NCI-H524 (cell line): ENCODE data around the gene INKA2.
A peak's percentile ranks its signal among the peaks of the same experiment; 100 is the strongest.

Experiments
- DNase-seq, 2 experiments: peaks; one replicate each; lab custom pipeline; 2025; lab: John Stamatoyannopoulos, UW

Gene INKA2

GRCh38 chr1:111739194-111739924, at the start of gene INKA2:
Gene INKA2, minus strand, starts transcription at chr1:111739395. Its CDS starts 153 bp downstream, at chr1:111739242.
- peak; percentile 92 for DNase-seq

- no peak for DNase-seq
These were observed 47.5 kb upstream of the INKA2 start for GRCh38 chr1:111786669-111787207.

GRCh38 chr1:111784273-111784901, 45.2 kb upstream of the INKA2 start:
- no peak for DNase-seq

- DNase-seq: no peak
These were observed 40.4 kb upstream of the INKA2 start for GRCh38 chr1:111779546-111779945.

- DNase-seq: no peak
These were observed 39.4 kb upstream of the INKA2 start for GRCh38 chr1:111778541-111779051.

- no peak for DNase-seq
These were observed 38.9 kb upstream of the INKA2 start for GRCh38 chr1:111778066-111778465.

- DNase-seq: no peak
These were observed 38.1 kb upstream of the INKA2 start for GRCh38 chr1:111777301-111777700.

- DNase-seq: no peak
These were observed 37.7 kb upstream of the INKA2 start for GRCh38 chr1:111776861-111777260.

GRCh38 chr1:111776391-111776790, 37.2 kb upstream of the INKA2 start:
- no peak for DNase-seq

- DNase-seq: no peak
These were observed 36.8 kb upstream of the INKA2 start for GRCh38 chr1:111775966-111776365.

- no peak for DNase-seq
These were observed 31.7 kb upstream of the INKA2 start for GRCh38 chr1:111770916-111771315.

GRCh38 chr1:111769517-111770146, 30.4 kb upstream of the INKA2 start:
- DNase-seq: peak; percentile 15 to 62

GRCh38 chr1:111768625-111769024, 29.4 kb upstream of the INKA2 start:
- DNase-seq: no peak

- no peak for DNase-seq
These were observed 28.8 kb upstream of the INKA2 start for GRCh38 chr1:111768023-111768422.

GRCh38 chr1:111762332-111762731, 23.1 kb upstream of the INKA2 start:
- no peak for DNase-seq

- DNase-seq: no peak
These were observed 22.5 kb upstream of the INKA2 start for GRCh38 chr1:111761717-111762116.

GRCh38 chr1:111758373-111758772, 19.2 kb upstream of the INKA2 start:
- DNase-seq: no peak

- no peak for DNase-seq
These were observed 16.9 kb upstream of the INKA2 start for GRCh38 chr1:111756124-111756513.

GRCh38 chr1:111755331-111756123, 16.3 kb upstream of the INKA2 start, which contains the start of gene DDX20:
Gene DDX20, plus strand, starts transcription at chr1:111755901. Its CDS starts 24 bp downstream, at chr1:111755925.
- peak; percentile 86 to 92 for DNase-seq

GRCh38 chr1:111754984-111755330, 15.8 kb upstream of the INKA2 start:
- peak; percentile 27 to 65 for DNase-seq

- no peak for DNase-seq
These were observed 12.8 kb upstream of the INKA2 start for GRCh38 chr1:111751906-111752575.
